Measurements from ENCODE around the gene TOMM20. TPM values are rescaled to one million over a fixed set of nuclear protein-coding genes. Genes with fewer than 3 reads are reported as not detected.

TOMM20 gene
- total and polyA plus RNA-seq, 2 of the 8 experiments (the other 6 are each of a cell fraction or from before 2014, with no cell fraction given), result 71.4 to 168 TPM

DNA sequence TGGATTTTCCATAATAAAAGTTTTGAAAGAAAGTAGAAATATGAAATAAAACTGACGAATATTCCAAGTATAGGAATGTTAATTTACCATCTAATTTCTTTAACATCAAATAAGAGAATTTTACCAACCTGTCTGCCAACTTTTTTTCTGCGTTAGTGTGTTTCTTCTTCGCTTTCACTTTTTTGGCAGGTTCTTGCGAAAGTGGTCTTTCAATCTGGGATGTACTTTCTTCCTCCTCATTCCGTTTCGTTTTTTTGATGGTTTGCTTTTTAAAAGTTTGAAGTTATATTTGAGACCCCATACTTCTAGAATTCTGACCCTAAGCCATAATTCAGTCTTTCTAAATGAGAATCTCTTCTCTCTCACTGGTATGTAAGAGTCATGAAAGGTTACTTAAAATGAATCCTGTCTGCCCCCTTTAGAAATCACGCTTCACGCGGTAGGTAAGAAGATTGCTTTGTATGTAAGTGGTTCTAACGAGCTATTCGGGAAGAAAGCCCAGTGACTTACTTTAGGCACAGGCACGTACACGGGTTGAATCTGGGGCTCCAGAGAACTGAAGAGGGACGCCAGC is 31.8 kb upstream of the TOMM20 start:
- WGBS, 2 experiments (ENCODE audit: extremely low coverage in 1 of 2, insufficient coverage in 1 of 2, insufficient read length in 1 of 2, insufficient replicate concordance in 2 of 2, low coverage in 1 of 2, low lambda C conversion rate in 2 of 2, missing lambda C conversion rate in 1 of 2), result 20% methylated on average over 14 of the region's 14 CpGs; no CpG with 5 or more reads in 1 of the 2 experiments
- Histone ChIP-seq H3K4me2 (ENCODE audit: insufficient read depth in 1 of 2, low read depth in 2 of 2, low read length in 2 of 2) (peak overlapping the region; percentile 63 to 94), H3K27me3 (replicated peaks in 1 of 4; ENCODE audit: control insufficient read depth in 3 of 4, extremely low read depth in 1 of 4, insufficient read depth in 3 of 4, low read length in 3 of 4) (no peaks in the 10 kb centered on the region), H2BK20ac (ENCODE audit: low read length) (no peak overlapping the region), H2BK120ac (replicated peaks; ENCODE audit: low read depth, low read length) (no peak overlapping the region), H2AK5ac (ENCODE audit: low read depth, low read length) (no peak overlapping the region), H3K4me3 (ENCODE audit: extremely low read depth in 1 of 4, insufficient read depth in 2 of 4, low read depth in 3 of 4, low read length in 4 of 4) (peak overlapping the region; percentile 81 to 99 (median 94)), H2BK5ac (ENCODE audit: low read depth, low read length) (peak overlapping the region; percentile 96; the same call in 1 of the 2 replicates), H3K9ac (replicated peaks in 1 of 4; ENCODE audit: extremely low read depth in 1 of 4, low read depth in 3 of 4, low read length in 3 of 4) (peak overlapping the region; percentile 82 to 98 (median 96)), H3K4me1 (replicated peaks in 1 of 4; ENCODE audit: control insufficient read depth in 3 of 4, insufficient read depth in 4 of 4, low read length in 3 of 4) (peaks cover 0 to 4% (median 1%) of the 10 kb centered on the region in 4 experiments; a peak in 4 of 7 replicates), H3K18ac (ENCODE audit: extremely low read depth, low read length) (no peak overlapping the region; the same call in 1 of the 2 replicates), H3K27ac (ENCODE audit: low read depth, low read length) (peak overlapping the region; percentile 82), H3K14ac (ENCODE audit: insufficient read length) (no peak overlapping the region), H3K36me3 (ENCODE audit: control insufficient read depth in 2 of 4, insufficient read depth in 4 of 4, low read length in 3 of 4) (peaks cover 17 to 31% (median 25%) of the 10 kb centered on the region in 4 experiments), H3K4ac (replicated peaks; ENCODE audit: insufficient read length, low read depth, low read length) (no peak overlapping the region), H2AFZ (ENCODE audit: low read length) (peak overlapping the region; percentile 94), H3K79me2 (ENCODE audit: control insufficient read depth in 1 of 2, insufficient read depth in 2 of 2, low read length in 2 of 2) (peaks cover 0 to 27% of the 10 kb centered on the region in 2 experiments; a peak in 2 of 4 replicates), H3K23me2 (ENCODE audit: low read depth, low read length) (peaks cover 6% of the 10 kb centered on the region), H2BK12ac (ENCODE audit: low read depth, low read length) (0 out of 2 replicates have a peak overlapping the region, but pooled peaks have one; percentile 61), H4K20me1 (replicated peaks in 1 of 2; ENCODE audit: control insufficient read depth in 1 of 2, insufficient read depth in 2 of 2, low read length in 2 of 2) (peaks cover 0 to 4% of the 10 kb centered on the region in 2 experiments), H3K56ac (replicated peaks; ENCODE audit: insufficient read length, low read depth, low read length) (peak overlapping the region; percentile 50), H3K79me1 (ENCODE audit: low read depth, low read length) (no peaks in the 10 kb centered on the region; the same call in 1 of the 2 replicates), H2BK15ac (ENCODE audit: low read length) (no peak overlapping the region), H4K91ac (replicated peaks; ENCODE audit: insufficient read length, low read length) (no peak overlapping the region), H4K8ac (ENCODE audit: extremely low read depth, insufficient read depth, low read length) (peak overlapping the region; percentile 91), H4K5ac (ENCODE audit: insufficient read length, low read depth, low read length) (peak overlapping the region; percentile 55), H3K9me3 (ENCODE audit: insufficient read depth in 2 of 2, low read depth in 1 of 2, low read length in 1 of 2) (no peaks in the 10 kb centered on the region), H3K23ac (ENCODE audit: insufficient read length) (no peak overlapping the region)
- TF ChIP-seq SIRT6 (IDR thresholded peaks at IDR 0.05; ENCODE audit: low read length), result no peak
- TF ChIP-seq CEBPB (IDR thresholded peaks at IDR 0.05; ENCODE audit: low read depth, low read length), result peak; percentile 20; the same call in 1 of the 2 replicates
- POLR2A ChIA-PET (ENCODE audit: partially characterized antibody), result interaction anchor here (0.6 to 2.5 kb wide), 21 partner anchors 10 to 207 kb away, joined by 3 to 14 read pairs (median 4); partner anchors contain the start of genes TBCE and TOMM20
- FAIRE-seq, result no peak
- CTCF ChIA-PET (ENCODE audit: partially characterized antibody), result interaction anchor here (0.6 to 1.1 kb wide), 4 partner anchors 37 to 300 kb away, joined by 3 to 4 read pairs (median 4); no protein-coding TSS in a partner anchor
- no peak for DNase-seq (ENCODE audit: low read depth in 1 of 2, low spot score in 2 of 2)

Data from H1 (cell line).